Erythroblast (primary cell): ENCODE measurements around the gene CCDC12.

Source experiments
- GATA1 ChIP-seq: IDR thresholded peaks from 2 replicates; pipeline ENCODE4 v1.6.1; 2011; ENCODE audit warnings: low read depth, mild to moderate bottlenecking, control low read depth, low read length, moderate library complexity
- POLR2A ChIP-seq: IDR thresholded peaks from 2 replicates; pipeline ENCODE4 v1.6.1; 2011; ENCODE audit warnings: mild to moderate bottlenecking, low read length

- TF ChIP-seq POLR2A (no peak), GATA1 (no peak)
Observed at GRCh38 chr3:46903341-46904302, 72.9 kb downstream of the CCDC12 start.
